HCT116 (cell line): ENCODE data around the gene FAM13A.

Experiments
- ATF3 ChIP-seq: IDR thresholded peaks from 2 replicates; pipeline ENCODE4 v1.6.1; 2012
- CTCF ChIP-seq, 3 experiments: fragments of 200-600 bp in 1 of 3; sonication (generic) in 1 of 3; IDR thresholded peaks in 2 of 3; conservative IDR thresholded peaks in 1 of 3; 2 replicates each; pipeline ENCODE4 v1.5.1; 2012 to 2017; ENCODE audit warnings: low read depth in 2 of 3, low read length in 2 of 3, antibody characterized with exemption in 1 of 3, borderline replicate concordance in 1 of 3, control low read depth in 1 of 3, mild to moderate bottlenecking in 1 of 3, mixed read lengths in 1 of 3, mixed run types in 1 of 3, moderate library complexity in 1 of 3; ENCODE audit not compliant: insufficient read depth in 1 of 3
- FOSL1 ChIP-seq: IDR thresholded peaks from 2 replicates; pipeline ENCODE4 v1.6.1; 2012; ENCODE audit warnings: low read depth

- no peak for TF ChIP-seq FOSL1
- TF ChIP-seq CTCF (IDR thresholded peaks at IDR 0.05 in 2 of 3, conservative IDR thresholded peaks at IDR 0.05 in 1 of 3; ENCODE audit: borderline replicate concordance in 1 of 3, insufficient read depth in 1 of 3, low read depth in 2 of 3, low read length in 2 of 3): no peak
- no peak for TF ChIP-seq ATF3
These were observed 87.2 kb downstream of the FAM13A start for GRCh38 chr4:88969746-88970145.
